Caco-2 (cell line): ENCODE results near the gene YDJC. TPM values are rescaled to one million over a fixed set of nuclear protein-coding genes. Genes with fewer than 3 reads are reported as not detected.

Experiments used
- BruUV-seq: library from RNA; stranded (reverse); fragments of 400-500 nt; replicated peaks from 2 replicates; lab custom pipeline; 2021; lab: Mats Ljungman, UMichigan
- CTCF ChIA-PET: fragments of 300-600 bp; sonication (Branson Sonifier 250); formaldehyde crosslinking; loops from one replicate; lab custom pipeline; 2022; ENCODE audit warnings: antibody characterized with exemption; lab: Charles Lee
- POLR2A ChIA-PET: fragments of 300-600 bp; sonication (Branson Sonifier 250); formaldehyde crosslinking; loops from one replicate; lab custom pipeline; 2022; ENCODE audit warnings: antibody characterized with exemption; lab: Charles Lee
- DNase-seq, 2 experiments: peaks; one replicate each; pipeline versions ENCODE4 v3.0.0 to v3.0.0-alpha.2; 2020 to 2022
- H3K27me3 ChIP-seq: replicated peaks from 2 replicates; pipeline ENCODE4 v1.6.0; 2011; ENCODE audit warnings: low read length; ENCODE audit not compliant: control insufficient read depth, insufficient read depth
- H3K36me3 ChIP-seq: 2 replicates; pipeline ENCODE4 v1.5.1; 2011; ENCODE audit warnings: low read length; ENCODE audit not compliant: control insufficient read depth, insufficient read depth
- H3K4me1 ChIP-seq: fragments of 250-450 bp; sonication (Bioruptor Pico); 2 replicates; pipeline ENCODE4 v1.5.1; 2020; ENCODE audit warnings: mild to moderate bottlenecking
- H3K4me3 ChIP-seq: 2 replicates; pipeline ENCODE4 v1.5.1; 2011; ENCODE audit warnings: low read depth, mild to moderate bottlenecking, control low read depth, low read length
- H3K9me3 ChIP-seq: fragments of 250-450 bp; sonication (Bioruptor Pico); 2 replicates; pipeline ENCODE4 v1.5.1; 2020; ENCODE audit warnings: mild to moderate bottlenecking, moderate library complexity
- H3K27ac Mint-ChIP-seq: one replicate; pipeline ENCODE4 v1.8.0; 2022; ENCODE audit warnings: mixed read lengths; ENCODE audit not compliant: unreplicated experiment
- H3K27me3 Mint-ChIP-seq: one replicate; pipeline ENCODE4 v1.8.0; 2022; ENCODE audit warnings: mixed read lengths; ENCODE audit not compliant: insufficient read depth, unreplicated experiment
- H3K36me3 Mint-ChIP-seq: one replicate; pipeline ENCODE4 v1.8.0; 2022; ENCODE audit warnings: mild to moderate bottlenecking, mixed read lengths; ENCODE audit not compliant: insufficient read depth, unreplicated experiment
- H3K4me1 Mint-ChIP-seq: one replicate; pipeline ENCODE4 v1.8.0; 2022; ENCODE audit warnings: low read depth, mixed read lengths; ENCODE audit not compliant: unreplicated experiment
- H3K4me3 Mint-ChIP-seq: one replicate; pipeline ENCODE4 v1.8.0; 2022; ENCODE audit warnings: mild to moderate bottlenecking, moderate library complexity, mixed read lengths; ENCODE audit not compliant: unreplicated experiment
- H3K9me3 Mint-ChIP-seq: one replicate; pipeline ENCODE4 v1.8.0; 2022; ENCODE audit warnings: mixed read lengths; ENCODE audit not compliant: unreplicated experiment
- intact Hi-C: fragments of 100-400 bp; cut with micrococcal nuclease; formaldehyde crosslinking; loops from one replicate; pipeline ENCODE4 v1.10.0; 2022; ENCODE audit not compliant: unreplicated experiment
- total RNA-seq: library from RNA; stranded (reverse); gene quantifications from 2 replicates; pipeline ENCODE4 v1.2.3, GENCODE V29; 2022
- TF ChIP-seq, protein P1 (sequence below), 2 experiments: fragments of 200-600 bp in 1 of 2; IDR thresholded peaks; 1 replicate in 1 of 2; 2 replicates in 1 of 2; pipeline versions ENCODE4 v1.5.1 to v1.8.0; 2011 to 2022; ENCODE audit warnings: antibody characterized with exemption in 1 of 2, control low read depth in 1 of 2, inconsistent platforms in 1 of 2, low read depth in 1 of 2, low read length in 1 of 2, mild to moderate bottlenecking in 1 of 2, moderate library complexity in 1 of 2; ENCODE audit not compliant: insufficient read depth in 1 of 2, severe bottlenecking in 1 of 2, unreplicated experiment in 1 of 2

YDJC gene
- total RNA-seq, 1 experiment from 2014 or later: 60.0 TPM

GRCh38 chr22:21594865-21595452 is 34.9 kb downstream of the YDJC start:
- ChIA-PET CTCF (interaction anchor here (3.0 kb wide), 1 partner anchor 52 kb away, joined by 7 read pairs; no protein-coding TSS in a partner anchor), POLR2A (no interaction called here)
- Mint-ChIP-seq H3K4me3 (no peak overlapping the region), H3K9me3 (no peaks in the 10 kb centered on the region), H3K27me3 (no peaks in the 10 kb centered on the region), H3K4me1 (peaks cover 7% of the 10 kb centered on the region), H3K27ac (no peak overlapping the region), H3K36me3 (peaks cover 67% of the 10 kb centered on the region)
- BruUV-seq: TSS peak; percentile 6
- Histone ChIP-seq H3K27me3 (no peaks in the 10 kb centered on the region), H3K4me1 (no peaks in the 10 kb centered on the region), H3K9me3 (no peaks in the 10 kb centered on the region), H3K36me3 (peaks cover 1% of the 10 kb centered on the region), H3K4me3 (no peak overlapping the region)
- intact Hi-C loops: no loop called here
- TF ChIP-seq, protein P1, sequence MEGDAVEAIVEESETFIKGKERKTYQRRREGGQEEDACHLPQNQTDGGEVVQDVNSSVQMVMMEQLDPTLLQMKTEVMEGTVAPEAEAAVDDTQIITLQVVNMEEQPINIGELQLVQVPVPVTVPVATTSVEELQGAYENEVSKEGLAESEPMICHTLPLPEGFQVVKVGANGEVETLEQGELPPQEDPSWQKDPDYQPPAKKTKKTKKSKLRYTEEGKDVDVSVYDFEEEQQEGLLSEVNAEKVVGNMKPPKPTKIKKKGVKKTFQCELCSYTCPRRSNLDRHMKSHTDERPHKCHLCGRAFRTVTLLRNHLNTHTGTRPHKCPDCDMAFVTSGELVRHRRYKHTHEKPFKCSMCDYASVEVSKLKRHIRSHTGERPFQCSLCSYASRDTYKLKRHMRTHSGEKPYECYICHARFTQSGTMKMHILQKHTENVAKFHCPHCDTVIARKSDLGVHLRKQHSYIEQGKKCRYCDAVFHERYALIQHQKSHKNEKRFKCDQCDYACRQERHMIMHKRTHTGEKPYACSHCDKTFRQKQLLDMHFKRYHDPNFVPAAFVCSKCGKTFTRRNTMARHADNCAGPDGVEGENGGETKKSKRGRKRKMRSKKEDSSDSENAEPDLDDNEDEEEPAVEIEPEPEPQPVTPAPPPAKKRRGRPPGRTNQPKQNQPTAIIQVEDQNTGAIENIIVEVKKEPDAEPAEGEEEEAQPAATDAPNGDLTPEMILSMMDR (IDR thresholded peaks at IDR 0.05; ENCODE audit: insufficient read depth in 1 of 2, low read depth in 1 of 2, low read length in 1 of 2, severe bottlenecking in 1 of 2, unreplicated experiment in 1 of 2): no peak
- DNase-seq: no peak

DNA sequence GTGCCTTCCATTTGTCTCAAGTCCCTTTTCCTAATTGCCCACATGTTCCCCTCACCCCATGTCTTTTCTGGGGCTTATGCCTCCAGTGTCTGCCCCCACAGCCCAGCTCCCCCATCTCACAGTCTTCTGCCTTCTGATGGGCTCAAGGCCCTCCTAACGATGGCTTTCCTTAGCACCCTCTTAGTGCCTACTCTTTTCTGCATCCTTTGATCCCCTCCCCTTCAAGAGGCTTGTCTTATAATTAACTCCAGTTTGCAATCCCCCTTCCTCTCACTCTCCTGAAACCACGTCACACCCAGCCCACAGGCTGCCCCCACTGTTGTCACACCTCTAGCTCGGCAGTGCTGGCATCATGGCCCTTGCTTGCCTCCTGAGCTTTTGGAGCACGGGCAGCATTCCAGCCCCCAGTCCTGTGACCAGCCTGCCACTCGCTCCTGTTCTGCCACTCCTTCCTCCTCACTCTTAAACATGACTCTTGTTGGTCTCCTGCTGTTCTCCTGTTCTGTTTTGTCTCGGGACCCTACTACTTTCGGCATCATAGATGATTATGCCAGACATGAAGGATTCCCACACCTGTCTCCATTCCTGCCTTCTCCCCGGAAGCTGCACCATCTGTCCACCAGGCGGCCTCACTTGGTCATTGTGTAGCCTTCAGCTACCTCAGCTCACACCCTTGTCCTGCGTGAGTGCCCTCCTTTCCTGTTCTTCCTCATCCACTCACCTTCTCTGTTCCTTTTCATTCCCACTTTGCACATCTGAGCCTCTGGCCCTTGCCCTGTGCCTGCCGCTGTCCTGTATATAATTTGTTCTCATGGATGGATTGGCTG is 36.2 kb downstream of the YDJC start:
- H3K36me3 ChIP-seq: peaks cover 1% of the 10 kb centered on the region

DNA sequence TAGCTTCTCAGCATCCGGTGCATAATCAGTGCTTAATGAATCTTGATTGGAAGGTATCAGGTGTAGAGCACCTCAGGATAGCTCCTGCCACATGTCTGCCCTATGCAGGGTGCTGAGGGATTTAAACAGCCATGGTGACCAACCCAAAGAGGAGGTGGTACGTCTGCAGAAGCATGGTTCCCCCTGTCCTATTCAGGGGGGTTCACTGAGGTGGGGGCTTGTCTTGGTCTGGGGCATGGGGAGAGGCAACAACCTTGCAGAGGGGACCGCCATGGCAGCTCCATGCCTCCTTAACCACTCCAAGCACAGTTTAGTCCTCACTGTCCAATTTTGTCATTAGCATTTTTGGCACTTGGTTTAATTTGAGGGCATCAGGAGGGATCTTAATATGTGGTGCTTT is 37.4 kb downstream of the YDJC start:
- H3K9me3 ChIP-seq: no peaks in the 10 kb centered on the region
- Mint-ChIP-seq H3K36me3 (peaks cover 59% of the 10 kb centered on the region), H3K9me3 (no peaks in the 10 kb centered on the region), H3K4me1 (no peaks in the 10 kb centered on the region), H3K27me3 (no peaks in the 10 kb centered on the region), H3K27ac (no peak overlapping the region), H3K4me3 (no peak overlapping the region)
- BruUV-seq: no TSS peak
- TF ChIP-seq, protein P1 (IDR thresholded peaks at IDR 0.05; ENCODE audit: insufficient read depth in 1 of 2, low read depth in 1 of 2, low read length in 1 of 2, severe bottlenecking in 1 of 2, unreplicated experiment in 1 of 2): no peak
- no peak for DNase-seq
- ChIA-PET POLR2A (no interaction called here), CTCF (interaction anchor here (3.0 kb wide), 1 partner anchor 55 kb away, joined by 7 read pairs; no protein-coding TSS in a partner anchor)
- intact Hi-C loops: no loop called here
- no peak overlapping the region for H3K4me3 ChIP-seq
- H3K36me3 ChIP-seq: peaks cover 1% of the 10 kb centered on the region
- H3K4me1 ChIP-seq: 0 out of 2 replicates have a peak, but pooled peaks cover 4% of the 10 kb centered on the region
- H3K27me3 ChIP-seq: no peaks in the 10 kb centered on the region

More for the DNA sequence above, 36.2 kb downstream of the YDJC start:
- POLR2A ChIA-PET: no interaction called here
- Histone ChIP-seq H3K4me3 (no peak overlapping the region), H3K27me3 (no peaks in the 10 kb centered on the region), H3K4me1 (0 out of 2 replicates have a peak, but pooled peaks cover 3% of the 10 kb centered on the region), H3K9me3 (no peaks in the 10 kb centered on the region)
- no peaks in the 10 kb centered on the region for H3K27me3 Mint-ChIP-seq
- CTCF ChIA-PET: interaction anchor here (0.5 to 3.0 kb wide), 6 partner anchors 9 to 696 kb away, joined by 3 to 17 read pairs (median 6); partner anchors contain the start of gene SDF2L1
- peaks cover 59% of the 10 kb centered on the region for H3K36me3 Mint-ChIP-seq
- H3K27ac Mint-ChIP-seq: peak overlapping the region; percentile 16
- BruUV-seq: no TSS peak
- TF ChIP-seq, protein P1 (IDR thresholded peaks at IDR 0.05; ENCODE audit: insufficient read depth in 1 of 2, low read depth in 1 of 2, low read length in 1 of 2, severe bottlenecking in 1 of 2, unreplicated experiment in 1 of 2): peak; percentile 44 to 67
- DNase-seq: peak; percentile 44 to 48
- intact Hi-C loops: no loop called here
- H3K4me1 Mint-ChIP-seq: no peaks in the 10 kb centered on the region
- no peaks in the 10 kb centered on the region for H3K9me3 Mint-ChIP-seq
- no peak overlapping the region for H3K4me3 Mint-ChIP-seq
